Measurements from ENCODE around the gene HIBADH. TPM values are rescaled to one million over a fixed set of nuclear protein-coding genes. Genes with fewer than 3 reads are reported as not detected.

The HIBADH gene
- total and polyA plus RNA-seq, 2 of the 4 experiments (the other 2 are of a cell fraction) = 36.6 to 52.5 TPM

DNA sequence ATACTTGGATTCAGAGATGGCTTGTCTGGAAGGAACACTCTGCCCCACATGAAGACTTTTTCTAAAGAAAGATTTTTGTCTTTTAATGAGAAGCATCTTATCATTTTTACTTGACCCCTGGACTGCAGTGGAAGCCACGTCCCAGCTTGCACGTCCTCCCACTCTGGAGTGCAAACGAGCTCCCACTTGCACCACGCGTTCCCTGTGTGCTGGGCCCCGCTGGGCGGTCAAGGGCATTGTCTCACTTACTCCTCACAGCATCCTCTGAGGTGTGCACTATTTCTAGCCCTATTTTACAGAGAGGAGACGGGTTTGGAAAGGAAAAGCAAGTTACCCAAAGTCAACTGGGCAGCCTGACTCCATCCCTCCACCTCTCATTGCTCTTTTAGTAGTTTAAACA is 175.2 kb downstream of the HIBADH start:
- ATAC-seq (ENCODE audit: low read depth) (no peak), DNase-seq (no peak)
- Histone ChIP-seq H3K23ac (ENCODE audit: low read depth, low read length) (no peak overlapping the region), H3K9me3 (ENCODE audit: control insufficient read depth, insufficient read depth, low read length) (no peaks in the 10 kb centered on the region), H4K91ac (ENCODE audit: insufficient read depth, low read depth, low read length) (no peak overlapping the region), H3K4me2 (ENCODE audit: low read depth, low read length) (no peak overlapping the region), H2BK120ac (ENCODE audit: low read depth, low read length) (no peak overlapping the region), H3K9me1 (ENCODE audit: insufficient read depth, low read length) (no peaks in the 10 kb centered on the region; the same call in 1 of the 2 replicates), H3K14ac (replicated peaks; ENCODE audit: low read depth, low read length) (no peak overlapping the region), H2BK20ac (ENCODE audit: low read depth, low read length) (no peak overlapping the region), H3K4me1 (ENCODE audit: control insufficient read depth, insufficient read depth, low read length) (no peaks in the 10 kb centered on the region), H3K4ac (ENCODE audit: low read depth, low read length) (no peak overlapping the region), H3K36me3 (ENCODE audit: control insufficient read depth, insufficient read depth, low read length) (no peaks in the 10 kb centered on the region), H4K5ac (ENCODE audit: low read depth, low read length) (no peak overlapping the region), H3K4me3 (ENCODE audit: insufficient read depth, low read depth, low read length) (no peak overlapping the region), H3K79me1 (ENCODE audit: low read depth in 1 of 2, low read length in 2 of 2) (no peaks in the 10 kb centered on the region), H3K18ac (ENCODE audit: low read depth, low read length) (no peak overlapping the region), H2AK5ac (ENCODE audit: low read depth, low read length) (no peak overlapping the region), H2BK5ac (ENCODE audit: low read depth, low read length, poor library complexity, severe bottlenecking) (no peak overlapping the region), H3K27ac (ENCODE audit: insufficient read depth, low read length) (no peak overlapping the region), H4K8ac (ENCODE audit: low read depth in 2 of 2, low read length in 2 of 2) (no peak overlapping the region), H3K56ac (ENCODE audit: extremely low read depth, insufficient read depth, low read length) (no peak overlapping the region), H3K9ac (ENCODE audit: low read depth, low read length) (no peak overlapping the region), H3K27me3 (ENCODE audit: control insufficient read depth, insufficient read depth, low read length) (peaks cover 6% of the 10 kb centered on the region; the same call in 1 of the 2 replicates), H2AK9ac (replicated peaks; ENCODE audit: low read depth, low read length, poor library complexity) (no peak overlapping the region), H2BK15ac (ENCODE audit: low read depth, low read length) (no peak overlapping the region), H2AFZ (replicated peaks; ENCODE audit: low read length, poor library complexity) (no peak overlapping the region), H4K20me1 (ENCODE audit: insufficient read depth, low read length) (no peaks in the 10 kb centered on the region)
- POLR2A ChIA-PET (ENCODE audit: unreplicated experiment) = no interaction called here
- CTCF ChIA-PET = interaction anchor here (0.7 kb wide), 1 partner anchor 1920 kb away, joined by 3 read pairs; no protein-coding TSS in a partner anchor
- WGBS, 2 experiments (ENCODE audit: extremely low coverage in 2 of 2, insufficient read length in 1 of 2) = 50% methylated on average over 2 of the region's 8 CpGs; no CpG with 5 or more reads in 1 of the 2 experiments
- in situ Hi-C loops (cut with MboI; ENCODE audit: low sequenced_read_pairs) = no loop called here
- dilution Hi-C loops (cut with HindIII; ENCODE audit: low sequenced_read_pairs, unreplicated experiment) = no loop called here
- no peak for TF ChIP-seq RFX5 (IDR thresholded peaks at IDR 0.05; ENCODE audit: low read depth, low read length)
- TF ChIP-seq, protein P1, sequence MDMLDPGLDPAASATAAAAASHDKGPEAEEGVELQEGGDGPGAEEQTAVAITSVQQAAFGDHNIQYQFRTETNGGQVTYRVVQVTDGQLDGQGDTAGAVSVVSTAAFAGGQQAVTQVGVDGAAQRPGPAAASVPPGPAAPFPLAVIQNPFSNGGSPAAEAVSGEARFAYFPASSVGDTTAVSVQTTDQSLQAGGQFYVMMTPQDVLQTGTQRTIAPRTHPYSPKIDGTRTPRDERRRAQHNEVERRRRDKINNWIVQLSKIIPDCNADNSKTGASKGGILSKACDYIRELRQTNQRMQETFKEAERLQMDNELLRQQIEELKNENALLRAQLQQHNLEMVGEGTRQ (IDR thresholded peaks at IDR 0.05; ENCODE audit: low read depth, low read length) = no peak
- no peak for TF ChIP-seq NFE2L2 (IDR thresholded peaks at IDR 0.05; ENCODE audit: low read depth, low read length)
- TF ChIP-seq CTCF (conservative IDR thresholded peaks at IDR 0.05; ENCODE audit: low read depth, low read length) = no peak
- TF ChIP-seq MXI1 (IDR thresholded peaks at IDR 0.05; ENCODE audit: borderline replicate concordance, low read depth, low read length) = no peak
- TF ChIP-seq SMC3 (IDR thresholded peaks at IDR 0.05; ENCODE audit: low read depth, low read length) = no peak
- no peak for TF ChIP-seq MAFK (IDR thresholded peaks at IDR 0.05; ENCODE audit: low read depth, low read length)
- intact Hi-C loops (cut with micrococcal nuclease) = no loop called here
- no TSS peak for BruUV-seq (replicated peaks)

Data from IMR-90 (cell line).